K562 (cell line): ENCODE data around the gene MAPK13. TPM values are rescaled to one million over a fixed set of nuclear protein-coding genes. Genes with fewer than 3 reads are reported as not detected.

ENCODE experiments used
- ETS1 ChIP-seq: conservative IDR thresholded peaks from 2 replicates; pipeline ENCODE4 v1.6.1; 2011; ENCODE audit warnings: low read depth, mild to moderate bottlenecking, low read length; ENCODE audit not compliant: control insufficient read depth
- FOXM1 ChIP-seq, 2 experiments: fragments of 450-650 bp in 1 of 2; sonication (generic) in 1 of 2; formaldehyde crosslinking in 1 of 2; IDR thresholded peaks; 2 replicates each; pipeline versions ENCODE4 v1.6.1 to v1.9.0; 2017 to 2022; ENCODE audit warnings: low read depth in 2 of 2, mild to moderate bottlenecking in 2 of 2, missing genetic modification reagents in 1 of 2, moderate library complexity in 1 of 2
- HDAC6 ChIP-seq: IDR thresholded peaks from 2 replicates; pipeline ENCODE4 v1.6.1; 2012; ENCODE audit warnings: low read depth, mild to moderate bottlenecking, control low read depth, inconsistent platforms, low read length, moderate library complexity
- ILF3 ChIP-seq: fragments of 450-650 bp; IDR thresholded peaks from 2 replicates; pipeline ENCODE4 v1.6.1; 2018; ENCODE audit warnings: antibody characterized with exemption, mild to moderate bottlenecking, moderate library complexity, borderline replicate concordance
- JUND ChIP-seq, 2 experiments: IDR thresholded peaks; 2 replicates in 1 of 2; 3 replicates in 1 of 2; pipeline ENCODE4 v1.6.1; 2011; ENCODE audit warnings: borderline replicate concordance in 2 of 2, low read depth in 2 of 2, low read length in 2 of 2, improper control_type of control experiment in 1 of 2, missing biosample characterization in 1 of 2, missing genetic modification characterization in 1 of 2, missing genetic modification reagents in 1 of 2
- KLF16 ChIP-seq: IDR thresholded peaks from 2 replicates; pipeline ENCODE4 v1.6.1; 2016; ENCODE audit warnings: antibody characterized with exemption
- MECOM ChIP-seq: fragments of 250-450 bp; sonication (Bioruptor Pico); IDR thresholded peaks from 2 replicates; pipeline ENCODE4 v1.8.0; 2022; ENCODE audit warnings: inconsistent platforms
- MYC ChIP-seq, 2 experiments: fragments of 250-450 bp in 1 of 2; sonication (Bioruptor Pico) in 1 of 2; IDR thresholded peaks; 2 replicates each; pipeline versions ENCODE4 v1.5.1 to v1.6.1; 2012 to 2021; ENCODE audit warnings: low read depth in 2 of 2, borderline replicate concordance in 1 of 2, improper control_type of control experiment in 1 of 2, low read length in 1 of 2, mild to moderate bottlenecking in 1 of 2, moderate library complexity in 1 of 2
- NFXL1 ChIP-seq: fragments of 450-650 bp; formaldehyde crosslinking; IDR thresholded peaks from 2 replicates; pipeline ENCODE4 v1.4.0; 2021; ENCODE audit warnings: mild to moderate bottlenecking
- POLR2A ChIP-seq: fragments of 450-650 bp; conservative IDR thresholded peaks from 2 replicates; pipeline ENCODE4 v1.6.1; 2016
- RB1 ChIP-seq: fragments of 450-650 bp; IDR thresholded peaks from 2 replicates; pipeline ENCODE4 v1.6.1; 2017; ENCODE audit warnings: low read depth, mild to moderate bottlenecking
- RBM17 ChIP-seq: fragments of 200-400 bp; formaldehyde crosslinking; IDR thresholded peaks from 2 replicates; pipeline ENCODE4 v1.6.1; 2017; ENCODE audit warnings: low read depth, mild to moderate bottlenecking, low read length, borderline replicate concordance
- SMARCA4 ChIP-seq: fragments of 450-650 bp; IDR thresholded peaks from 2 replicates; pipeline ENCODE4 v1.6.1; 2016
- STAT5A ChIP-seq: IDR thresholded peaks from 2 replicates; pipeline ENCODE4 v1.6.1; 2012; ENCODE audit warnings: low read length, inconsistent platforms, borderline replicate concordance
- TAF7 ChIP-seq: fragments of 450-650 bp; IDR thresholded peaks from 2 replicates; pipeline ENCODE4 v1.6.1; 2016; ENCODE audit warnings: missing genetic modification characterization, missing compliant biosample characterization
- YBX1 ChIP-seq: fragments of 450-650 bp; IDR thresholded peaks from 2 replicates; pipeline ENCODE4 v1.7.1; 2016; ENCODE audit warnings: mild to moderate bottlenecking
- ZKSCAN1 ChIP-seq: fragments of 150-350 bp; IDR thresholded peaks from 2 replicates; pipeline ENCODE4 v1.6.1; 2016; ENCODE audit warnings: low read depth, low read length
- ZNF134 ChIP-seq: fragments of 250-450 bp; sonication (Bioruptor Pico); conservative IDR thresholded peaks from 2 replicates; pipeline ENCODE4 v1.4.0; 2020
- ZNF395 ChIP-seq: fragments of 200-800 bp; sonication (Bioruptor generic); IDR thresholded peaks from 2 replicates; pipeline ENCODE4 v1.6.1; 2017; ENCODE audit warnings: missing genetic modification characterization, missing compliant biosample characterization
- polyA plus RNA-seq, 8 experiments: library from polyadenylated mRNA; depleted of rRNA in 4 of 8; stranded (reverse) in 5 of 8; unstranded in 3 of 8; fragments of >200 nt; fragmentation: Nextera tagmentation in 2 of 8; fragmentation: Illumina TruSeq in 1 of 8; extraction: Ambion mirVana in 2 of 8; extraction: Trizol in 1 of 8; gene quantifications; 2 replicates each; pipeline versions ENCODE4 v1.2.1 to v1.2.3, GENCODE V29; 2011 to 2014; ENCODE audit warnings: inconsistent platforms in 1 of 8, missing spikeins in 1 of 8
- total RNA-seq, 7 experiments: library from RNA; depleted of rRNA in 6 of 7; stranded (reverse); fragments of >200 nt in 6 of 7; fragmentation: Illumina TruSeq in 2 of 7; extraction: Trizol in 2 of 7; gene quantifications; 2 replicates each; pipeline versions ENCODE4 v1.2.1 to v1.2.3, GENCODE V29; 2011 to 2021; ENCODE audit warnings: low replicate concordance in 1 of 7
- TF ChIP-seq, protein P1 (sequence below): sonication (generic); formaldehyde crosslinking; IDR thresholded peaks from 2 replicates; pipeline ENCODE4 v1.8.1; 2023; ENCODE audit warnings: mild to moderate bottlenecking, missing genetic modification reagents
- TF ChIP-seq, protein P2 (sequence below): fragments of 450-650 bp; IDR thresholded peaks from 2 replicates; pipeline ENCODE4 v1.6.1; 2016; ENCODE audit warnings: missing biosample characterization, missing genetic modification characterization
- TF ChIP-seq, protein P3 (sequence below): fragments of 450-650 bp; formaldehyde crosslinking; IDR thresholded peaks from 2 replicates; pipeline ENCODE4 v1.4.0; 2020; ENCODE audit warnings: mild to moderate bottlenecking, moderate library complexity

The MAPK13 gene
- total and polyA plus RNA-seq, 9 of the 15 experiments (the other 6 are each of a cell fraction or from before 2014, with no cell fraction given) = 0.03 to 2.3 (median 0.48) TPM; not detected in 1

GRCh38 chr6:36127462-36128016 is 2.8 kb upstream of the MAPK13 start (continued):
- TF ChIP-seq, protein P1, sequence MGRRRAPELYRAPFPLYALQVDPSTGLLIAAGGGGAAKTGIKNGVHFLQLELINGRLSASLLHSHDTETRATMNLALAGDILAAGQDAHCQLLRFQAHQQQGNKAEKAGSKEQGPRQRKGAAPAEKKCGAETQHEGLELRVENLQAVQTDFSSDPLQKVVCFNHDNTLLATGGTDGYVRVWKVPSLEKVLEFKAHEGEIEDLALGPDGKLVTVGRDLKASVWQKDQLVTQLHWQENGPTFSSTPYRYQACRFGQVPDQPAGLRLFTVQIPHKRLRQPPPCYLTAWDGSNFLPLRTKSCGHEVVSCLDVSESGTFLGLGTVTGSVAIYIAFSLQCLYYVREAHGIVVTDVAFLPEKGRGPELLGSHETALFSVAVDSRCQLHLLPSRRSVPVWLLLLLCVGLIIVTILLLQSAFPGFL = no peak
- peak; percentile 95 for TF ChIP-seq JUND (IDR thresholded peaks at IDR 0.05; ENCODE audit: borderline replicate concordance, low read depth, low read length)
- peak; percentile 88; the same call in 2 of the 3 replicates for TF ChIP-seq JUND (tag; IDR thresholded peaks at IDR 0.05; ENCODE audit: borderline replicate concordance, low read depth, low read length)
- TF ChIP-seq POLR2A = peak; percentile 56; the same call in 1 of the 2 replicates
- no peak for TF ChIP-seq MECOM
- no peak for TF ChIP-seq ILF3
- peak; percentile 29; the same call in 1 of the 2 replicates for TF ChIP-seq MYC (IDR thresholded peaks at IDR 0.05; ENCODE audit: low read depth, low read length)
- no peak for TF ChIP-seq MYC (CRISPR knock-in tag; IDR thresholded peaks at IDR 0.05; ENCODE audit: borderline replicate concordance, low read depth)
- TF ChIP-seq YBX1 = no peak
- peak; percentile 83 for TF ChIP-seq ETS1
- TF ChIP-seq, protein P2, sequence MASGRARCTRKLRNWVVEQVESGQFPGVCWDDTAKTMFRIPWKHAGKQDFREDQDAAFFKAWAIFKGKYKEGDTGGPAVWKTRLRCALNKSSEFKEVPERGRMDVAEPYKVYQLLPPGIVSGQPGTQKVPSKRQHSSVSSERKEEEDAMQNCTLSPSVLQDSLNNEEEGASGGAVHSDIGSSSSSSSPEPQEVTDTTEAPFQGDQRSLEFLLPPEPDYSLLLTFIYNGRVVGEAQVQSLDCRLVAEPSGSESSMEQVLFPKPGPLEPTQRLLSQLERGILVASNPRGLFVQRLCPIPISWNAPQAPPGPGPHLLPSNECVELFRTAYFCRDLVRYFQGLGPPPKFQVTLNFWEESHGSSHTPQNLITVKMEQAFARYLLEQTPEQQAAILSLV (tag) = peak; percentile 62; the same call in 1 of the 2 replicates
- TF ChIP-seq STAT5A = 0 out of 2 replicates have a peak, but pooled peaks have one; percentile 9
- TF ChIP-seq ZNF134 (CRISPR knock-in tag) = no peak
- TF ChIP-seq KLF16 = no peak
- TF ChIP-seq, protein P3, sequence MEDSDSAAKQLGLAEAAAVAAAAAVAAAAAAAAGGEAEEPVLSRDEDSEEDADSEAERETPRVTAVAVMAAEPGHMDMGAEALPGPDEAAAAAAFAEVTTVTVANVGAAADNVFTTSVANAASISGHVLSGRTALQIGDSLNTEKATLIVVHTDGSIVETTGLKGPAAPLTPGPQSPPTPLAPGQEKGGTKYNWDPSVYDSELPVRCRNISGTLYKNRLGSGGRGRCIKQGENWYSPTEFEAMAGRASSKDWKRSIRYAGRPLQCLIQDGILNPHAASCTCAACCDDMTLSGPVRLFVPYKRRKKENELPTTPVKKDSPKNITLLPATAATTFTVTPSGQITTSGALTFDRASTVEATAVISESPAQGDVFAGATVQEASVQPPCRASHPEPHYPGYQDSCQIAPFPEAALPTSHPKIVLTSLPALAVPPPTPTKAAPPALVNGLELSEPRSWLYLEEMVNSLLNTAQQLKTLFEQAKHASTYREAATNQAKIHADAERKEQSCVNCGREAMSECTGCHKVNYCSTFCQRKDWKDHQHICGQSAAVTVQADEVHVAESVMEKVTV = no peak
- no peak for TF ChIP-seq HDAC6
- no peak for TF ChIP-seq RBM17
- TF ChIP-seq NFXL1 = no peak
- no peak for TF ChIP-seq ZKSCAN1
- TF ChIP-seq SMARCA4 = peak; percentile 93
- peak; percentile 79; the same call in 1 of the 2 replicates for TF ChIP-seq ZNF395
- TF ChIP-seq FOXM1 (IDR thresholded peaks at IDR 0.05; ENCODE audit: low read depth) = no peak
- no peak for TF ChIP-seq FOXM1 (CRISPR knock-in tag; IDR thresholded peaks at IDR 0.05; ENCODE audit: low read depth)
- no peak for TF ChIP-seq TAF7 (tag)
- TF ChIP-seq RB1 = no peak
